NCI-H2227 (cell line): ENCODE measurements around the gene UBN1.

Source experiments
- DNase-seq: peaks from one replicate; lab custom pipeline; 2025; ENCODE audit not compliant: unreplicated experiment; lab: John Stamatoyannopoulos, UW

The UBN1 gene

GRCh38 chr16:4855804-4856203 is 8.5 kb downstream of the UBN1 start:
- DNase-seq = no peak

- no peak for DNase-seq
These were observed 12.1 kb downstream of the UBN1 start for GRCh38 chr16:4859190-4859899.

DNA sequence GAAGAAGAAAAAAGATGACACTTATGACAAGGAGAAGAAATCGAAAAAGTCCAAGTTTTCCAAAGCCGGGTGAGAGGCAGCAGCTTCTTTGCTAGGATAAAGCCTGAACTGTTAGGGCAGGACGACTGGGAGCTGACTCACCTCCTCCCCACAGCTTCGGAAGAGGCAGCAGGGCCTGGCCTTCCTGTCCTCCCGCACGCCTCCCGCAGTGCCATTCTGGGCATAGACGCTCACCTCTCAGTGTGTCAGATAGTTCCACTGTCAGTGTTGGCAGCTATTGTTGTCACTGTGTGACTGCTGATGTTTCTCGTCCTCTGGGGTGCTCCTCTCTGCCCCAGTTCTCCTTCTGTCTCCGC is 12.6 kb downstream of the UBN1 start:
- DNase-seq = no peak

DNA sequence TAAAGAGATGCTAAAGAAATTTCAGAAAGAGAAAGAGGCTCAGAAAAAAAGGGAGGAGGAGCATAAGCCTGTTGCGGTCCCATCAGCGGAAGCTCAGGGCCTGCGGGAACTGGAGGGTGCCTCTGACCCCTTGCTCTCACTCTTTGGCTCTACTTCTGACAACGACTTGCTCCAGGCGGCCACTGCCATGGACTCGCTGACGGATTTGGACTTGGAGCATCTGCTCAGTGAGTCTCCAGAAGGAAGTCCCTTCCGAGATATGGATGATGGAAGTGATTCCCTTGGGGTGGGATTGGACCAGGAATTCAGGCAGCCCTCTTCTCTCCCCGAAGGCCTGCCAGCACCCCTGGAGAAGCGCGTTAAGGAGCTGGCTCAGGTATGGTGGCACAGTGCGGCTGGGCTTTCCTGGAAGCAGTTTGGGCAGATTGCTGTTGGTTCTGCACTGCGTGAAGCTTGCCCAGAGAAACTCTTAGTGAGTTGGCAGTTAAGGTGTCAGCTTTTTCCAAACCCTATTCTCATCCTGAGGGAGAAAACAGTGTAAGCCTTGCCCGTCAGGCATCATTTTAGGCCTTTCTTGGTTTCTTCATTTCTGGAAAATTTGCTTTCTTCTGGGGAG is 13.6 kb downstream of the UBN1 start:
- no peak for DNase-seq

GRCh38 chr16:4862639-4863038 is 15.4 kb downstream of the UBN1 start:
- DNase-seq = no peak

- DNase-seq = no peak
These were observed 17.4 kb downstream of the UBN1 start for GRCh38 chr16:4864728-4865127.

DNA sequence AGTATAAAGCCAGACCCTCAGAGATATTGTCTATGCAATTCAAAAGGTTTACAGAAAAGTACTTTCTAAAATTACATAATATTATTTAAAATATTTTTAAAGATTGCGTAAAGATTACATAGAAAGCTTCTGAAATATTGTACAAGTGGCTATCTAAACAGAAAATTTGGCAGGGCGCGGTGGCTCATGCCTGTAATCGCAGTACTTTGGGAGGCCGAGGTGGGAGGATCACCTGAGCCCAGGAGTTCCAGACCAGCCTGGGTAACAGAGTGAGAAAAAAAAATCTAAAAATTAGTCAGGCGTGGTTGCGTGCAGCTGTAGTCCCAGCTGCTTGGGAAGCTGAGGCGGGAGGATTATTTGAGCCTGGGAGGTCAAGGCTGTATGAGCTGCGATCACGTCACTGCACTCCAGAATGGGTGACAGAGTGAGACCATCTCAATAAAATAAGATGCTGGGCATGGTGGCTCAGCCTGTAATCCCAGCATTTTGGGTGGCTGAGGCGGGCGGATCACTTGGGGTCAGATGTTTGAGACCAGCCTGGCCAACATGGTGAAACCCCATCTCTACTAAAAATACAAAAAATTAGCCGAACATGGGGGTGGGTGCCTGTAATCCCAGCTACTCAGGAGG is 18.1 kb downstream of the UBN1 start:
- DNase-seq = no peak

GRCh38 chr16:4866586-4866985 is 19.3 kb downstream of the UBN1 start:
- DNase-seq = no peak

GRCh38 chr16:4868026-4868425 is 20.7 kb downstream of the UBN1 start:
- no peak for DNase-seq

GRCh38 chr16:4868535-4868934 is 21.3 kb downstream of the UBN1 start:
- DNase-seq = no peak

DNA sequence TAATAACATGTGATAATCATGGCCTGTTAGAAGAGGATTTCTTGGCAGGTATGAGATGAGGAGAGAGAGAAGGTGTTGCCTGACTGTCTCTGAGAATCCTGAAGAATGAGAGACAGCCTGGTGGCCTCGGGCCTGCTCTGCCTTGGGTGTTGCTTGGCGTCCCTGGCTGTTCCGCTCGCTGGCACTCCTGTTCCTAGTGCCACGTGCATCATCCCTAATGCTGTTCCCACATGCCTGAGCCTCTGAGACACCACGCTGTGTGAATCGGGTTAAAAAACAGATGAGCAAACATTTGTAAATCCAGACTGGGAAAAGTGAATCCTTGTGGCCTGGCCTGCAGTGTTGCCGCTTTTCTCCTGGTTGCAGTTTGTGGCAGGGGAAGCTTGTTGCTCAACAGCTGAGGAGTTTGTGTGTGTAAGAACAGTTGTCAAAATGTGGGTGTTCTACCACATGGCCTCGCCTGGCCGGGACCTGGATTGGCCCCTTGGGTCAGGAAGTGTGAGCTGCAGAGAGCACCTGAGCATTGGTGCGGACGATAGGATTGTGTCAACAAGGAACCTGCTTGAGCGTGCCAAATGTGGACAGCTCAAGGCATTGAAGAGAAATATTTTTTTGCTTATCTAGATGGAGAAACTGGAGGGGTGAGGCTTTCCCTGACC is 22.0 kb downstream of the UBN1 start:
- DNase-seq = no peak

GRCh38 chr16:4870138-4870671 is 22.9 kb downstream of the UBN1 start:
- no peak for DNase-seq

- no peak for DNase-seq
These were observed 23.8 kb downstream of the UBN1 start for GRCh38 chr16:4871071-4871470.

- DNase-seq = no peak
These were observed 25.8 kb downstream of the UBN1 start for GRCh38 chr16:4873091-4873490.

DNA sequence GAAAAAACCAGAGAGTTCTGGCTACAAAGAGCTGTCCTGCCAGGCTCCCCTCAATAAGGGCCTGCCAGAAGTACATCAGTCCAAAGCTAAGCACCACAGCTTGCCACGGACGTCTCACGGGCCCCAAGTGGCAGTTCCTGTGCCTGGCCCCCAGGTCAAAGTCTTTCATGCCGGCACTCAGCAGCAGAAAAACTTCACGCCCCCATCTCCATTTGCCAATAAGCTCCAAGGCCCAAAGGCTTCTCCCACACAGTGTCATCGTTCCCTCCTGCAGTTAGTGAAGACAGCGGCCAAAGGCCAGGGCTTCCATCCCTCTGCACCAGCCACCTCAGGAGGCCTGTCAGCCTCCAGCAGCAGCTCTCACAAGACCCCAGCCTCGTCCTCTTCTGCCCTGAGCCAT is 27.4 kb downstream of the UBN1 start:
- no peak for DNase-seq

DNA sequence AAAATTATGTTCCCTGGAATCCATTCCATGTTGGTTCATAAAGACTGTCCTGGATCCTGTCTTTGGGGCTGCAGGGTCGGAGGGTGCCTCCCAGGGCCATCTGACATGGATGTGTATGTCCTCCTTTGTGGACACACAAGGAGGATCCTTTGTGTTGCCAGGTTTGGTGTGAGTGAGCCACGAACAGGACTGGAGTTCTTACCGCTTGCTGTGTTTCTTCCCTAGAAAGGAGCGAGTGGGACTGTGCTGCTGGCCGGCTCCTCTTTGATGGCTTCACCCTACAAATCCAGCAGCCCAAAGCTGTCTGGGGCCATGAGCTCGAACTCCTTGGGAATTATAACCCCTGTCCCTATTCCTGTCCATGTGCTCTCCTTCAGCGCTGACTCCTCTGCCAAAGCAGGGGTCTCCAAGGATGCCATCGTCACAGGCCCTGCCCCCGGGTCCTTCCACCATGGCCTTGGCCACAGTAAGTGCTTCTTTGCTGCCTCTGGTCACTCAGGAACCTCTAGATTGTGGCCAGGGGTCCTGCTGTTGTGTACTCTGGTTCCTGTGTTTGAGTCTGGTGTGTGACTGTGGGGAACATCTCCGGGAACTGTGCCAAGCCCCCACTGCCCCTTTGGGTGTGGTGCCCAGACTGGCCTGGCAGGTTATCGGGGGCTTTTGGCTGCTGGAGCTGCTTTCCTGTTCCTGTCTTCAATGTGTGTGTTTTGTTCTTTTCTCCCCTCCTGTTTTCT is 29.5 kb downstream of the UBN1 start:
- DNase-seq = no peak

- DNase-seq = no peak
These were observed 30.1 kb downstream of the UBN1 start for GRCh38 chr16:4877380-4877685.

DNA sequence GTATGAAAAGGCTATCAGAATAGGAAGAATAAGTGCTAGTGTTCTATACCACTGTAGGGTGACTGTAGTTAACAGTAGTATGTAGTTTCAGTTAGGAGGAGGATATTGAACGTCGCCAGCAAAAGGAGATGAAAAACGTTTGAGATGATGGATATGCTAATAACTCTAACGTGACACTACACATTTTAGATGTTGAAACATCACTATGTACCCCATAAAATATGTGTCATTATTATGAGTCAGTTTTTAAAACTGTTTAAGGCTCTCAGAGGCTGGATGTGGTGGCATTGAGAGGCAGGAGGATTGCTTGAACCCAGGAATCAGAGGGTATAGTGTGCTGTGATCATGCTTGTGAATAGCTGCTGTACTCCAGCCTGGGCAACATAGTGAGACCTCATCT is 31.8 kb downstream of the UBN1 start:
- DNase-seq = no peak

DNA sequence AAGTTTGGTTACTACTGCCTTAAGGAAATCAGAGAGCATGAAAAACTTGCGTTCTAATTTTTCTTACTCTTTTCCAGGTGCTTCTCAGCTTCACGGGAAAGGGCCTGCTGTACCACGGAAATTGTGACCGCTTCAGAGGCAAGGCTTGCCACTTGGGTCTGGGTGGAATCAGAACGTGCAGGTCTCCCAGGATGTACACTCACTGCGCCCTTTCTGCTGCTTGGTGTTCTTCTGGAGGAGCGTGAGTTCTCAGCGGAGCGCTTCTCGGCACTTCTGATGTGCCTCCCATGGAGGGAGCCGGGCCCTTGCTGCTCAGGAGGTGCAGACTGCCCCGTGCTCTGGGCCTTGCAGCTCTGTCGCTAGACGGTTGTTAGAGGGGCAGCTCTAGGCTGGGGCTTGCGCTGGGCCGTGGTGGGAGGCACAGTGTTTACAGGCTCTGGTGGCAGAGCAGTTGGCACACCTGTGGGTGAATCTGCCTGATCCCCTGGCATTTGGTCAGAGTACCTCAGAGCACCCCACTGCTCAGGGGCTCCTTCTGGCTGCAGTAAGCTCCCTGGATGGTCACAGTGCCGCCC is 32.8 kb downstream of the UBN1 start:
- DNase-seq = no peak

DNA sequence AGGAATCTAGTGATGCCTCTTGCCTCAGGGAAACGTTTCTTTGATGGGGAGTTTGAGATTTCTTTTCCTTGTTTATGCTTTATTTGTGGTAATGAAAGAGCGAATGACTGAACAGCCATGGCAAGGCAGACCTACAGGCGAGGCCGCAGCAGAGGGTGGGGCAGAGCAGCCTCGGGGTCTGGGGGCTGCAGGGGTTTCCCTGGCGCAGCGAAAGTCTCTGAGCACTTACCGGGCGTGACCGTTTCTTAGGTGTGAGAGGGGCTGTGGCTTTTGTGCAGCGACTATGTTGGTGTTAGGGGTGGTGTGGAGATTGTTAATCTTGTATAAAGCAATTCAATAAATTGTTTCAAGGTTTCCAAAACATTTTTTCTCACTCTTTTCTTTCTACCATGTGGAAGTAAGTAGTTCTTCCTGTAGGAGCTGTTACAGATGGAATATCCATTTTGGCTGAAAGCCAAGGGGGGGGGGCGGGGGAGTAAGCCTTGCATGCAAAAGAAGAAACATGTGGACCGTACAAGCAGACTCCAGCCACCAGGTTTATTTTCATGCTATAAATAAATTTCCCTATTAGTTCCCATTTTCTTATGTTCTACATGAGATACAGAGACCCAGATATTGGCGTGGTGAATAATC is 34.8 kb downstream of the UBN1 start:
- no peak for DNase-seq
